IMR-90 (cell line): ENCODE results near the gene NR6A1.

Experiments used
- BHLHE40 ChIP-seq: fragments of 150-350 bp; IDR thresholded peaks from 2 replicates; pipeline ENCODE4 v1.6.1; 2016; ENCODE audit warnings: mild to moderate bottlenecking, low read depth, low read length
- CEBPB ChIP-seq: IDR thresholded peaks from 2 replicates; pipeline ENCODE4 v1.6.1; 2012; ENCODE audit warnings: low read depth, low read length, improper control_type of control experiment
- CHD1 ChIP-seq: IDR thresholded peaks from 2 replicates; pipeline ENCODE4 v1.6.1; 2012; ENCODE audit warnings: low read depth, low read length, improper control_type of control experiment
- CTCF ChIP-seq: conservative IDR thresholded peaks from 2 replicates; pipeline ENCODE4 v1.5.1; 2012; ENCODE audit warnings: mild to moderate bottlenecking, low read depth, low read length, improper control_type of control experiment
- FOS ChIP-seq: fragments of 150-350 bp; IDR thresholded peaks from 2 replicates; pipeline ENCODE4 v1.6.1; 2016; ENCODE audit warnings: low read depth, low read length
- MAFK ChIP-seq: IDR thresholded peaks from 2 replicates; pipeline ENCODE4 v1.6.1; 2012; ENCODE audit warnings: low read depth, low read length, improper control_type of control experiment
- MXI1 ChIP-seq: IDR thresholded peaks from 2 replicates; pipeline ENCODE4 v1.6.1; 2012; ENCODE audit warnings: low read depth, mild to moderate bottlenecking, low read length, moderate library complexity, borderline replicate concordance
- NFE2L2 ChIP-seq: fragments of 150-350 bp; IDR thresholded peaks from 2 replicates; pipeline ENCODE4 v1.6.1; 2016; ENCODE audit warnings: low read depth, mild to moderate bottlenecking, low read length
- POLR2A ChIP-seq: IDR thresholded peaks from 2 replicates; pipeline ENCODE4 v1.6.1; 2012; ENCODE audit warnings: mild to moderate bottlenecking, low read depth, low read length
- RAD21 ChIP-seq: IDR thresholded peaks from 2 replicates; pipeline ENCODE4 v1.6.1; 2012; ENCODE audit warnings: low read length, improper control_type of control experiment
- RCOR1 ChIP-seq: IDR thresholded peaks from 2 replicates; pipeline ENCODE4 v1.6.1; 2012; ENCODE audit warnings: mild to moderate bottlenecking, low read length, improper control_type of control experiment; ENCODE audit not compliant: insufficient replicate concordance
- RFX5 ChIP-seq: IDR thresholded peaks from 2 replicates; pipeline ENCODE4 v1.8.0; 2012; ENCODE audit warnings: low read depth, mild to moderate bottlenecking, low read length, moderate library complexity
- SMC3 ChIP-seq: fragments of 150-350 bp; IDR thresholded peaks from 2 replicates; pipeline ENCODE4 v1.6.1; 2016; ENCODE audit warnings: low read depth, mild to moderate bottlenecking, antibody characterized with exemption, low read length, moderate library complexity
- USF2 ChIP-seq: fragments of 150-350 bp; IDR thresholded peaks from 2 replicates; pipeline ENCODE4 v1.6.1; 2017; ENCODE audit warnings: mild to moderate bottlenecking, antibody characterized with exemption, low read length, low read depth

GRCh38 chr9:124569942-124570341, 201.2 kb downstream of the NR6A1 start:
- no peak for TF ChIP-seq CTCF
- no peak for TF ChIP-seq POLR2A
- TF ChIP-seq CHD1: no peak
- no peak for TF ChIP-seq SMC3
- TF ChIP-seq CEBPB: no peak
- no peak for TF ChIP-seq USF2
- TF ChIP-seq RAD21: no peak
- no peak for TF ChIP-seq RCOR1
- TF ChIP-seq MAFK: no peak
- no peak for TF ChIP-seq MXI1
- no peak for TF ChIP-seq RFX5
- TF ChIP-seq BHLHE40: no peak
- no peak for TF ChIP-seq NFE2L2
- TF ChIP-seq FOS: no peak
